GM19395 (cell line): ENCODE results near the gene GPC6.
"Not testable (repeated sequence)": the region's sequence is repeated elsewhere in the genome, so short reads cannot be mapped to it uniquely, and the experiment has no call there.

Experiments used
- ATAC-seq: cut with Tn5 transposase; IDR thresholded peaks from one replicate; pipeline ENCODE4 v1.9.1; 2021; ENCODE audit warnings: mild to moderate bottlenecking, moderate library complexity; ENCODE audit not compliant: unreplicated experiment

The GPC6 gene

GRCh38 chr13:94263038-94263437, 1036.4 kb downstream of the GPC6 start:
- ATAC-seq = no peak

DNA sequence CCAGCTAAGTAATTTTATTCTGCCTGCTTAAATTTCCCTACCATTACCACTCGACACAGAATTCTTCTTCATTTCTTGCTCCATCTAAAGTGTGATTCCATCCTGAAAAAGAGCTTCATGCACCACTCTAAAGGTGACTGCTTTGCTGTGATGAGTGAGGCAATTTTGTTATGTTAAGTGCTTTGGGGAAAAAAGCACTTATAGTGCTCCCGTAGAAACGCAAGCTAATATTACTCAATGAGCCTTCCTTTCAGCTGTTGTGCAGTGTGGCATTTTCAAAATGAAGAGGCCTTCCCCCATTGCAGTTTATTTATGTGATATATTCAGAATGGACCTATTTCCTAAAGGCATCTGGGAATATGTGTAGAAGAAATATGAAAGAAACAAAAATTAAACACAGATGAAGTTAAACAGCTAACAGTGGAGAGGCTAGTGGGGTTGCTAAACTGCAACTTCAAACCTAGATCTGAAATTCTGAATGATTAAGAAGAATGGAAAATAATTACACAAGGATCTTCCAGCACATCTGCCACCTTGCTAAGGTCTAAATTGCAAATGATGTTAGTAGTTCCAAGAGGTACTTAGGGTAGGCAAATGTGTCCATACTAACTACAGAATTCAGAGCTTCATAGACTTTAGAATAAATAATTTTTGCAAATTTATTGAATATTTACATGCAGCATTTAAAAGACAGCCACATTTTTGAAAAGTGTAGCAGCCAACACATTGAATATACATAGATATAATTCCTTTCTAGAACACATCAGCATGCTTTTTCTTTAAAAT, 1041.2 kb downstream of the GPC6 start:
- ATAC-seq = no peak

GRCh38 chr13:94268661-94269060, 1042.1 kb downstream of the GPC6 start:
- no peak for ATAC-seq

DNA sequence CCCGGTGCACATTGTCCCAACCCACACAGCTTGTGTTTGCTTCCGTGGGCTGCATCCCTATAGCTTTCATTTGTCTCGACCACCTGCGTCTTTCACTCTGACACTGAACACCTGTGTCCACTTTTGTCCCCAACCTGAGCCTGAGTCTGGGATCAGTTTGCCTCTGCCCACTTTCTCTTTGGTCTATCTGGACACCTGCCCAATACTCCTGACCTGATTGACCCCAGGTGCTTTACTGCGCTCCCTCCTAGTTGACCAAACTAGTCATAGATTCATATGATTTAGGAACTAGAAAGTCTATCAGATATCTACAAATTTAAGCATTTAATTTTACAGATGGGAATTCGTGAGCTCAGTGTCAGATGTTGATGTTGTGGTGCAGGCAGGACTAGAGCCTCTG, 1043.0 kb downstream of the GPC6 start:
- ATAC-seq = no peak

GRCh38 chr13:94270556-94270955, 1043.9 kb downstream of the GPC6 start:
- ATAC-seq = no peak

DNA sequence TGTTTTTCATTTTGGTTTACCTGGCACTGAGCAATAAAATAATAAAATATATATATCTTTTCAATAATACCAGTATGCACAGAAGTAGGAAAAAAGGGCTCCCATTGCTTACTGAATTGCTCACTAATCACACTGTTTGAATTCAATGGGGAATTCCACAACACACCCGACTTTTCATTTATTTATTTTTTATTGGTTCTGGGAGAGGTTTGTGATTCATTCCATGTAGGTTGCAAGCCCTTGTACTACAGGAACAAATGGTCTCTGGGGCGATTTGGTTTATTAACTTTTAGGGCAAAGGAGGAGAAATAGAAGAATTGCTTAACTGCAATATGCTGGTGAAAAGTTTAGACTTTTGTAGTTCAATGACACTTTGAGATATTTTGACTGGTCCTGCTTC, 1045.4 kb downstream of the GPC6 start:
- ATAC-seq = no peak

- no peak for ATAC-seq
Measured at GRCh38 chr13:94280349-94280748, 1053.7 kb downstream of the GPC6 start.

- ATAC-seq = no peak
Measured at GRCh38 chr13:94280845-94281244, 1054.2 kb downstream of the GPC6 start.

DNA sequence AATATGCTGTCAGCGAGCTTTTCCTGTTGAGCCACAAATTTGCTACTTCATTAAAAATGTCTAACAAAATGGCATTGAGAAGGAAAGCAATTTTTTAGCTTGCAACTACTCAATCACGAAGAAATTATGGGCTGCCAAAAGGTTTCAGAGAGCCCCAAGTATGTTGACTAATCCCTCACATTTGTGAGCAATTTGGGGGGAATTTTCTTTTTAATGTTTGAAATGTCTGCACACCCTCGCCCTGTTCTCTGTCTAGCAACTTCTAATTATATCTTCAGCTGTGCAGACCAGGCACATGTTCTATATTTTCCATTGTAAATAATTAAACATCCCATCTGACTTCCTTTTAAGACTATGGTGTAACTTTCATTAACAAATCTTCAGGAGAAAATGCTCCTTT, 1060.0 kb downstream of the GPC6 start:
- ATAC-seq = no peak

- no peak for ATAC-seq
Measured at GRCh38 chr13:94291631-94292322, 1065.2 kb downstream of the GPC6 start.

GRCh38 chr13:94292323-94292640, 1065.7 kb downstream of the GPC6 start:
- no peak for ATAC-seq

DNA sequence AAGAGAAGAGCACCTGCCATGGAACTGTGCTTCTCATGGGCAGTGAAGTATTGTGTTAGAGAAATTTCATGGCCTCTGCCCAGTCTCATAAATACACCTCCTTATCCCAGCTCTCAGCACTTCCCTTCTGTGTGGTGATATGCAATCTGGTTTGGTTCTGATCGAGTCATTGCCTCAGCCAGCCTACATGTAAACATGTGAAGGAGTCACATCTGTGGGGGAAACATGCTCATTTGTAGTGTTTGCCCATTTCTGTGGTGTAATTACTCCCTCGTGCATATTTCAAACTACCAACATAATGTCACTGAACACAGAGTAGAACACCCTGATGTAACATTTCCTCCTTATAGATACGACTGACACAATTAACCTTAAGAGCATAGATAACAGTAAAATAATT, 1069.9 kb downstream of the GPC6 start:
- no peak for ATAC-seq

GRCh38 chr13:94298346-94298745, 1071.7 kb downstream of the GPC6 start:
- ATAC-seq = no peak

DNA sequence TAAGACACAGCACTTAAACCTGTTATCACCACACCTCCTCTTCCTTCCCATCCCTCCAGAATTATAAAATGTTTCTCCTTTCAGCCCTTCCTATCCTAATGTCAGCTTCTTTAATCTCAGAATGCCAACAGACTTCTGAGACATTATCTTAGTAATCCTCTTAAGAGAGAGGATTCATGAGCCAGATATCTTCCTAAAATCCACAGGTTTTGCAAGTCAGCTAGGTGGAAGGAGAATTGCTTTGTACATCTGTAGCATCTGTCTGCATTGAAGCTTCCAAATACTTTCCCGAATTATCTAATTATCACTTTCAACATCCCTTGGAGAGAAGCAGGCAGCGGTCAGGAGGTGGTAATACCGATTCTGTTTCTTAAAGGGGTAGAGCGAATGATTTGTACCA, 1073.8 kb downstream of the GPC6 start:
- ATAC-seq = no peak

DNA sequence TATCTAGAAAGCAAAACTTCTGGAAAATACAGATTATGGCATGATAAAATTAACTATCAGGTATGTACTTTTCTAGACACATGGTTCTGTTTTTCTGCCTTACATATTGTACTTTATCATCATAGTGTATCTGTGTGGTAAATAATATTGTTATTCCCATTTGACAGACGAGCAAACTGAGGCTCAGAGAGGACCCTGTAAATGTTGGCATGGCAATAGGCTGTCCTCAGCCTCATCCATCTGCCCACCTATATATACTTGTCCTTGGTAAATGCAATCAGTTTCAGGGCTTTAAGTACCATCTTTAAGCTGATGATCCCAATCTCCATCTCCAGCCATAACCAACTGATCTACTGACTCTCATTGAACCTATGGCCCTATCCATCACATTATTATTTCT, 1074.9 kb downstream of the GPC6 start:
- no peak for ATAC-seq

DNA sequence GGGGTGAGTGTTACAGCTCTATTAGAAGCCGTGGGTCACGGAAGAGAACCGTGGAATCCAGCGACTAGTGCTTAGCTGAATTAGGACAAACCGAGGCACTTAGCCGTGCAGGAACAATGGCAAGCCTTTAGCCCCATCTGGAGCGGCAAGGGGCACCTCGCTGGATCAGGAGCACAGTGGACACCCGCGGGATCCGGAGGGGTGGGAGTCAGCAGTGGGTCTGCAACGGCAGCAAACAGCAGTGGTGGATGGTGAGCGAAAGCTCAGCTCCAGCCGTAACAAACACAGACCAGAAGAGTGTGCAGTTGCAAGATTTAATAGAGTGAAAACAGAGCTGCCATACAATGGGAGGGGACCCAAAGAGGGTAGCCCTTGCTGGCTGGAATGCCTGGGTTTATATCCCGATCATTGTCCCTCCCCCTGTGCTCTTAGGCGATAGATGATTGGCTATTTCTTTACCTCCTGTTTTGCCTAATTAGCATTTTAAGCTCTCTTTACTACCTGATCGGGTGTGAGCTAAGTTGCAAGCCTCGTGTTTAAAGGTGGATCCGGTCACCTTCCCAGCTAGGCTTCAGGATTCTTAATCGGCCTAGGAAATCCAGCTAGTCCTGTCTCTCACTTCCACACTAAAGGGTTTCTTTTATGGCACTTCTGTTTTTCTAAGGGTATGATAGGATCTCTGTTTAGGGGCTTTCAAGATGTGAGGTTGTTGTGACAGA, 1076.4 kb downstream of the GPC6 start:
- ATAC-seq = not testable (repeated sequence)

- ATAC-seq = no peak
Measured at GRCh38 chr13:94303644-94304174, 1077.1 kb downstream of the GPC6 start.

- no peak for ATAC-seq
Measured at GRCh38 chr13:94305033-94305432, 1078.4 kb downstream of the GPC6 start.

DNA sequence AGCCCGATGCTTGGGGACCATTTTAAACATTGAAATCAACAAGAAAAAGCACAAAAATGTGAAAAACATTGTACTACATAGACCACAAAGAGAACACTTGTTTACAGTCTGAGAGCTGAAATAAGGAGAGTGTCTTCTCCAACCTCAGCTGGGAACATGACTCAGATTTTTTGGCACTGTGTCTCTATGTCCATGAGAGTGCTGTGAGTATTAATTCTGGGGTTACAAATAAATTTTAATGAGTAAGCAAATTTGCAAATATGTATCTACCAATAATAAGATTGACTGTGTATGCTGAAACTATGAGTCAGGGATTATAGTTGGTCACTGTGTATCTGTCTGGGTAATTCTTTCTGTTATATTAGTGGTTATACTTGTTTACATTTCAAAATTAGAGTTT, 1078.9 kb downstream of the GPC6 start:
- no peak for ATAC-seq

GRCh38 chr13:94305934-94306333, 1079.3 kb downstream of the GPC6 start:
- ATAC-seq = no peak

GRCh38 chr13:94308832-94309231, 1082.2 kb downstream of the GPC6 start:
- ATAC-seq = no peak

GRCh38 chr13:94309576-94309975, 1083.0 kb downstream of the GPC6 start:
- no peak for ATAC-seq
